HFFc6 (cell line): Measurements from ENCODE around the gene TIGD1. TPM values are rescaled to one million over a fixed set of nuclear protein-coding genes. Genes with fewer than 3 reads are reported as not detected.

Experiments used
- DNase-seq: peaks from one replicate; pipeline ENCODE4 v3.0.0-alpha.2; 2018
- H3K27ac Mint-ChIP-seq: 2 replicates; pipeline ENCODE4 v1.8.0; 2020; ENCODE audit warnings: mild to moderate bottlenecking, mixed read lengths
- H3K27me3 Mint-ChIP-seq: 2 replicates; pipeline ENCODE4 v1.8.0; 2021; ENCODE audit warnings: mild to moderate bottlenecking, moderate library complexity, mixed read lengths; ENCODE audit not compliant: insufficient read depth
- H3K36me3 Mint-ChIP-seq: 2 replicates; pipeline ENCODE4 v1.8.0; 2021; ENCODE audit warnings: low read depth, mixed read lengths
- H3K4me1 Mint-ChIP-seq: 2 replicates; pipeline ENCODE4 v1.8.0; 2020; ENCODE audit warnings: low read depth, mixed read lengths
- H3K4me3 Mint-ChIP-seq: 2 replicates; pipeline ENCODE4 v1.8.0; 2020; ENCODE audit warnings: mild to moderate bottlenecking, moderate library complexity, mixed read lengths
- H3K9me3 Mint-ChIP-seq: 2 replicates; pipeline ENCODE4 v1.8.0; 2020; ENCODE audit warnings: mild to moderate bottlenecking, mixed read lengths
- CTCF ChIP-seq: fragments of 200-600 bp; sonication (generic); IDR thresholded peaks from 2 replicates; pipeline ENCODE4 v1.5.0; 2021; ENCODE audit warnings: antibody characterized with exemption, mild to moderate bottlenecking
- total RNA-seq, 6 experiments: library from RNA; stranded (reverse); fragmentation: NEBNext Ultra II Directional; extraction: Animal tissue kit (Norgen Biotek cat#: 25700); gene quantifications; 2 replicates in 1 of 6; 3 replicates in 5 of 6; pipeline ENCODE4 v1.2.3, GENCODE V29; 2021

Gene TIGD1
- total RNA-seq, 6 experiments from 2014 or later, result 2.9 to 3.7 (median 3.1) TPM

- Mint-ChIP-seq H3K4me1 (no peaks in the 10 kb centered on the region), H3K9me3 (no peaks in the 10 kb centered on the region), H3K27me3 (peaks cover 31% of the 10 kb centered on the region), H3K27ac (no peak overlapping the region), H3K36me3 (no peaks in the 10 kb centered on the region), H3K4me3 (no peak overlapping the region)
- DNase-seq, result no peak
- no peak for TF ChIP-seq CTCF
Measured at GRCh38 chr2:232541961-232542714, 8.2 kb downstream of the TIGD1 start.

- Mint-ChIP-seq H3K27me3 (peaks cover 35% of the 10 kb centered on the region), H3K36me3 (peaks cover 4% of the 10 kb centered on the region; the same call in 1 of the 2 replicates), H3K27ac (no peak overlapping the region), H3K9me3 (peaks cover 7% of the 10 kb centered on the region; the same call in 1 of the 2 replicates), H3K4me1 (no peaks in the 10 kb centered on the region), H3K4me3 (no peak overlapping the region)
- no peak for TF ChIP-seq CTCF
- no peak for DNase-seq
Measured at GRCh38 chr2:232541195-232541960, 9.0 kb downstream of the TIGD1 start.

- H3K4me3 Mint-ChIP-seq, result no peak overlapping the region
- H3K36me3 Mint-ChIP-seq, result peaks cover 7% of the 10 kb centered on the region; the same call in 1 of the 2 replicates
- TF ChIP-seq CTCF, result no peak
- no peak overlapping the region for H3K27ac Mint-ChIP-seq
- H3K27me3 Mint-ChIP-seq, result peaks cover 40% of the 10 kb centered on the region
- H3K4me1 Mint-ChIP-seq, result no peaks in the 10 kb centered on the region
- H3K9me3 Mint-ChIP-seq, result peaks cover 10% of the 10 kb centered on the region; the same call in 1 of the 2 replicates
- DNase-seq, result no peak
Measured at GRCh38 chr2:232540441-232541041, 9.8 kb downstream of the TIGD1 start.

GRCh38 chr2:232539298-232540231 is 10.8 kb downstream of the TIGD1 start, which contains the start of gene CHRNG:
CHRNG (plus strand) TSS chr2:232539692; CDS start chr2:232539748, 56 bp downstream.
- Mint-ChIP-seq H3K27me3 (peaks cover 40% of the 10 kb centered on the region), H3K4me1 (no peaks in the 10 kb centered on the region), H3K36me3 (peaks cover 7% of the 10 kb centered on the region; the same call in 1 of the 2 replicates), H3K9me3 (peaks cover 10% of the 10 kb centered on the region; the same call in 1 of the 2 replicates), H3K27ac (no peak within 1 kb of the TSS), H3K4me3 (no peak within 1 kb of the TSS)
- no peak for TF ChIP-seq CTCF
- no peak for DNase-seq

- H3K4me3 Mint-ChIP-seq, result no peak overlapping the region
- DNase-seq, result no peak
- peaks cover 10% of the 10 kb centered on the region; the same call in 1 of the 2 replicates for H3K9me3 Mint-ChIP-seq
- no peak for TF ChIP-seq CTCF
- H3K27me3 Mint-ChIP-seq, result peaks cover 48% of the 10 kb centered on the region
- peaks cover 7% of the 10 kb centered on the region; the same call in 1 of the 2 replicates for H3K36me3 Mint-ChIP-seq
- H3K27ac Mint-ChIP-seq, result no peak overlapping the region
- no peaks in the 10 kb centered on the region for H3K4me1 Mint-ChIP-seq
Measured at GRCh38 chr2:232538671-232539070, 11.7 kb downstream of the TIGD1 start.
